ENCODE measurements around the gene EYS.
A peak's percentile ranks its signal among the peaks of the same experiment; 100 is the strongest.
"Not testable (repeated sequence)": the region's sequence is repeated elsewhere in the genome, so short reads cannot be mapped to it uniquely, and the experiment has no call there.

Gene EYS

GRCh38 chr6:63800386-63800785 lies 1906.6 kb downstream of the EYS start:
- not testable (repeated sequence) for DNase-seq

DNA sequence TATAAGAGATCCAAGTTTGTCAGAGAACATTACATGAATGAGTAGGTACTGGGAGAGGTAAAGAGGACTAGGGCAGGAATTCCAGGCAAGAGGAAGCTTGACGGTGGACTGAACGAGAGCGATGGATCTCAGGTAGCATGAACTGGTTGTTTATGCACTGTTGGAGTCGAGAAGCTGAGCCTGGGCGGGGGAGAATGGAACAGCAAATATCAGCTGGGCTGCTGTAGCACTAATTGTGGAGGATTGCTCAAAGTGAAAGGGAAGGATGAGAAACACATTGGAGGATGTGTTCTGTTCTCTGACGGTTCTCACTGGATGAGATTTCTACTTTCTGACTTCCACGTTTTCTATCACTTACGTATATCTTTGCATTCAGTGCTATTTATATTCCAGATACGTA lies 1907.2 kb downstream of the EYS start:
- no peak for DNase-seq

DNA sequence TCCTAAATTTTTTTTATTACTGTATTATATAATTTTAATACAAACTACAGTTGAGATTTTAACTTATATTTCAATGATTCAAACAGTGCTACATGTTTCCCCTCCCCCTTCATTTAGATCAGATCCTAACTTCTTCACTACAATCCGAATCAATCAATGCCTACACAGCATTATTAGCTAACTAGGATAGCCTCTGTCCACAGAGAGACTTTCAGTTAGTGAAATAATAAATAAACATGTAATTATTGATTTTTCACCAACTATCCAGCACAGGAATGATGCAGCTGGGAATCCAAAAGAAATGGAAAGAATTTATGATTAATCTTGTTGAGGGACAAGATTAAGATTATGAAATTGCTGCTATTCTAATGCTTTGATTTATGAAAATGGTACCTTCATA lies 1907.7 kb downstream of the EYS start:
- DNase-seq, result no peak

DNA sequence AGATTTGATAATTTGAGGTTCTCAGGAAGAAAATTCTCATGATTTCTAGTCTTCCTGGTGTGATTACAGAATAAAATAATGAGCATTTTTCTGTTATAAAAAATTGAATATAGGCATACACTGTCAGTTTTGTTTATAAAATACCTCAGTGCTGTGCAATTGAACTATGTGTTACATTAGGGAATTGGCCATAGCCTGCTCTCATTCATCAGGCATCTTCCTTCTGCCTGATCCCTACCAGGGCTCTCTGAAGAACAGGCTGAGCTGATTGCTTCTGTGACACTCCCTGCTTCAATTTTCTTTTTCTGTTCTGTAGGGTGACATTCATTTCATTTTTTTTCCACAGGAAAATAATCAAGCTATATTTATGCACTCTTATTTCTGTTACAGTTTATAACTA lies 1908.6 kb downstream of the EYS start:
- DNase-seq, result no peak

GRCh38 chr6:63797721-63798120 lies 1909.3 kb downstream of the EYS start:
- DNase-seq, result no peak

- DNase-seq, result no peak
These were observed 1911.2 kb downstream of the EYS start for GRCh38 chr6:63795826-63796225.

GRCh38 chr6:63795006-63795405 lies 1912.0 kb downstream of the EYS start:
- no peak for DNase-seq

DNA sequence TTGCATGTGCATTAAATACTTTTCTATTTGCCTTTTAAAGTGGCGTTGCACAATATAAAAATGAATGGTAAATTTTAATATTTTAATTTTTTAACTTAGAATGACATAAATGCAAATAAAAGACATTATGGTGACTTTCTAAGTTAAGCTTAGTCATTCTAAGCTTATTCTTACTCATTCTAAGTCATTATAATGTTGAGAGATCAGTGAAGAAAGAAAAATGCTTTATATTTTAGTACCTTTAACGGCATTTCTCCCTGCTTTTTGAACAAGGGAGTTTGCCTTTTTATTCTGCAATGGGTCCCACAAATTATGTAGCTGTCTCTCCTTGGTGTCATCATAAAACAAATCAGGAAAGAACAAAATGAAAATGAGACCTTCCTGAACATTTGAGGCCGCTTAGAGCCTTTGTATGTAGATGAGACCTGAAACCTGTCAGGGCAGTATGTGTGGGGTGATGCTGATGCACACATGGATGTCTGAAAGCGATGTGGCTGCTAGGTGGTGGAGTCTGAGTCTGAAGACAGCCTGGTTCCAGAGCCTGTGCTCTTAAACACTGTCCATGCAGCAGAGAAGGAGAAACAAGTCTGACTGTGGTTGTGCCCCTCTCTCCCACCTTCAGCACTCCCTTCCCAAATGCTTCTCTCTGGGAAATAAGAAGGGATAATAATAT lies 1913.4 kb downstream of the EYS start:
- no peak for DNase-seq

DNA sequence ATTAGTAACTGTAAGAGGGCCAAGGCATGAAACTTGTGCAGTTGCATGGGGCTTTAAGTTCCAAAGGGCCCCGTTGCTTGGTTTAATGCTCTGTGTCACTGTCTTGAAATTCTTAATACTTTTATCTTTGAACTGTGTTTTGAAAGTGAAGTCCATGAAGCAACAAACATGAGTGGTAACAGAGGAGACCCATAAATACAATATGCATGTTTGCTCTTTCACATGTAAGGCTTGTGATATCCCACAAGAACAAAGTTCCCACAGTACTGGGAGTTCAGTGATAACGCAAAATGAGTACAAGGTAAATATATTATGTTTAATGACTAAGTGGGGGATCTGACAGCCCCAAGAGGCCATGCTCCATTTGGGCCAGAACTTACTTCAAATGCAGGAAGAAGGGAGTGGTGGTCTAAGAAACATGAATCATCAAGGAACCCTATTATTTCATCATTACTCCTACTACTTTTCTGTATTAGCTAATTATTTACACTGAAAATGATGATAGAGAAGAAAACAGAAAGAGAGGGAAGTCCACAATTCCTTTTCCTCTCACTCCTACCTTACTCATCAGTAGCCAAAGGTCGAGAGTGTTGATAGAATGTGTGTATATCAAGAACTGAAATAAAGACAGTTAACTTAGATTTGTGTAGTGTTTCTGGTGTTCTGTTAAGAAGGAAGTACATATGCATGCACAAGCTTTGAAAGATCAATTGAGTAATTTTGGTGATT lies 1914.1 kb downstream of the EYS start:
- no peak for DNase-seq

DNA sequence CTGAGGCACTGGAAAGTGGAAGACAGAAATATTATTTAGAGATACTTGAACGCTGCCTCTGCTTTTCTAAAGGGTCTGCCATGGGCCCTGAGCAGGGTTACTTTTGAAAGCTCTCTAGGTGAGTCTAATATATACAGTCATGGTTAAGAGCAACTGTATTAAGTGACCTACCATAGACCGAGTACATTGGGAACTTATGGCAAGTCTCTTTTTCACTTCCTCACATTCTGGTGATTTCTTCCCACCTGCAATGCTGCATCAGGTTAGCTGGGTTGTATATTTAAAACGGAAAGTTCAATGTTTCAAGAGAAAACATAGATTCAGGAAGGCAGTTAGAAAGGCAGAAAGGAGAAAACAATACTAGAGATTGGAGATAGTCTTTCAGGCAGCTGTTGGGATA lies 1916.7 kb downstream of the EYS start:
- DNase-seq, result no peak

DNA sequence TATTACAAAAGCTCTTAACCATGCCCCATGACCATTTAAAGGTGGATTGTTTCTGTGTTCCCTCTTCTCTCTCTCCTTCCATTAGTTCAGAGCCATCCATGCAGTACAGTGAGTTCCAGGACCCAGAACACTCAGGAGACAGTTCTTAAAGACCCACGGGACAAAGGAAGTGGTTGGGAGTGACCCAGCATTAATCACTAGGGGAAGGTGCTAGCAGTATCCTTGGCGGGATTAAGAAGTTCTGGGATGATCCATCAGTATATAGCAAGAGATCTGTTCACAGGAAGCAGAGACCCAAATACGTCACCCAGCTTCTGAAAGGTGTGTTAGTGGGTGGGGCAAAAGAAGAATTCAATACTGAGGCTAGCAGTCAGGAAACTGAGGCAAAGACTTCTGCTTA lies 1917.3 kb downstream of the EYS start:
- DNase-seq, result no peak

DNA sequence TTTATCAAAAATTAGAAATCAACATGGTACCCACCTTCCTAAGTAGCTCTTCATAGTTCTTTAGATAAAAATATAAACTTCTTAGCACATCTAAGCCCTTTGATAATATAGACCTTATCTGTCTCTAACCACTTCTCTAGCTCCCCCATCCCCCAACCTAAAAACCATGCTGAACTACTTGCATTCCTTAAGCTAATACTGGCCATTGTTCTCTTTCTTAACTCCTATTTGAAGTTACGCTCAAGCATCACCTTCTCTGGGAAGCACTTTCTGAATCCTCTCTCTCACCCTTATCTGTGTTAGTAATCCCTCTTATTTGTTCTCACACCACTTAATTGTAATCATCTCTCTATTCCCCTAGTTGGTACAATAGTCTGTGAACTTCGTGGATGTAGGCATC lies 1918.5 kb downstream of the EYS start:
- no peak for DNase-seq

DNA sequence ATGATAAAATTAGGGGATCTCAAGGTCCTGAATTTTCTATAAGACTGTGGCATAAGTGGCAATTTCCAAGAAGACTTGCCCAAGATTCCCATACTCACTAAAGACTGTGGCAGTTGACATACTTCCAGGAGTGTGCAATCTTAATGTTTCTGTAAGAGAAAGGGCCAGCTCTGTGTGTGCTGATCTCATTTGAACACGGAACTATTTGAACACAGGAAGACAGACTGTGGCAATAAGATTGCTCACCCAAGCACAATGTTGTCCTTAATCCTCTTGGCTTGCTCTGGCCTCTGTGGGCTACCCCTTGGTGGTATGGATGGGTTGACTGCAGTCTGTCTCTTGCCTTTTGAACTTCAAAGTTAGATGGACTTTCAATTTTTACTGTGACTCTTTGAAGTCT lies 1920.0 kb downstream of the EYS start:
- DNase-seq, result no peak

DNA sequence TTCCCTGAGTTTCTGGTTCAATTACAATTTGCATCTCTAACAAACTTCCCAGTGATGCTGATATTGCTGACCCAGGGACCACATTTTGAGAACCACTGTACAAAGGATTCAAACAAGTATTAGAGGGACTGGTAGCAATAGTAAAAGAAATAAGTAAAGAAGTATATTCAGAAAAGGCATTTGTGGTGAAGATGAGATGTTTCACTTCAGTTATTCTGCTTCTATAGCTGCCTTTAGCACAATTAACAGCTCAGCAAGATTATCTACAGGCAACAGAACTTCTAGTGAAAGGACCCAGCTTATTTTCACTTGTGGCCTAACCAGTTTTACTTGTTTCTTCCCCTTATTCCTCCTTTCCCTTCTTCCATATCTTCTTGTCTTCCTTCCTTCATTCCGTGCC lies 1922.0 kb downstream of the EYS start:
- DNase-seq, result no peak

DNA sequence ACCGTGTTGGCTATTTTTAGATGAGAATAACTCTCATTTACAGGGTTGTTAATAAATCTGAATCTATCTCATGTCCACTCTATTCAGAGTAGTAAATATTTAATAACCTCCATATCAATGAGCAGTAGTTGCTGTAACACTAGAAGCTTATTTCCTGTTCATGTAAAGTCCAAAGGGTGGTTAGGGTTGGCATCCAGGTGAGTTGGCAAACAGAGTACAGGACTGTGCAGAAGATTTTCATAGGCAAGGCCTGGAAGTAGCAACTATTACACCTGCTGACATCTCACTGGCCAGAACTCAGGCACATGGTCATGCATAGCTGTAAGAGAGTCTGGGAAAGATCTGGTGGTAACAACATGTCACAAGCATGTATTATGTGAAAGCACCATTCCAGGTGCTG lies 1923.9 kb downstream of the EYS start:
- DNase-seq, result no peak

GRCh38 chr6:63774961-63775360 lies 1932.1 kb downstream of the EYS start:
- DNase-seq, result no peak

DNA sequence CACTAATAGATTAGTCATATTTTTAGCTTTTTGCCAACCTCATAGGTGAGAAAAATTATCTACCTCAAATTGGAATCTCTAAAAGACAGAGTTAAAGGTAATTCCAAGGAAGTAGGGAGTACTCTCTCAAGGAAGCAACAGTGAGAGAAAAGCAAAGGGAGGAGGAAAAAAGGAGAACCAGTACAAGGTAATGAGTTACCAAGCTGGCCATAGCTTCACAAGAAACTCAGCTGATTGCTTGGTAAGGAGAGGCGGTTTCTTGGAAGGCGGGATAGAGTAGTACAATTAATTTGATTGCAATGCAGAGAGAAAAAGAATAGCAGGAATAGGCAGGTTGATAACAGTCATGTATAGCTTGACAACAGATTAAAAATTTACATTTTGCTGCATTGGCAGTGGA lies 1933.8 kb downstream of the EYS start:
- DNase-seq, result no peak

GRCh38 chr6:63765828-63766227 lies 1941.2 kb downstream of the EYS start:
- DNase-seq, result no peak

DNA sequence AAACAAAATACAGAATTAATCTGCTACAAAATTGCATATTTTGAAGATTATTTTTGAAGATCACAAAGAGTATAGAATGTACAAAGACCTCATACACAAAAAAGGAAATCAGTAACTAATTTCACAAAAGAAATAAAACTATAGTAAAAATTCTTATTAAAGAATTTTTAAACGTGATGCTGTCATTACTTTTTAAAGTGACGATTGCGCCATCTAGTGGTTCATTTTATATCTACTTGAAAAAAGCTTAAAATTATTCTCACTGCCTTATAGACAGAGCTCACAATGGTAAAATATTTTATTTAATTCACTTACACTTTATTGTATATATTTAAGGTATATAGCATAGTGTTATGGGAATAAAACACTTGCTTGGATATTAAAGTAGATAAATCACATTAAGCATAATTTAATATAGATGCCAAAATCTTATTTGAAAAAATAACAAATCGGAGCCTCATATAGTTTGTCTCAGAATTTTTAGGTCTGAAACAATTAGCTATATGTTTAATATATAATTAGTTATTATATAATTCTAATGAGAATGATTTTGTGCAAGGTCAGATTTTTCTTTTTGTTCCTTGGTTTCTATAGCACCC lies 1942.6 kb downstream of the EYS start:
- DNase-seq, result peak in 1 of 2 donors; percentile 53

GRCh38 chr6:63760199-63760598 lies 1946.8 kb downstream of the EYS start:
- no peak for DNase-seq

GRCh38 chr6:63759605-63760105 lies 1947.4 kb downstream of the EYS start:
- DNase-seq, result no peak

GRCh38 chr6:63757826-63758225 lies 1949.2 kb downstream of the EYS start:
- DNase-seq, result no peak

DNA sequence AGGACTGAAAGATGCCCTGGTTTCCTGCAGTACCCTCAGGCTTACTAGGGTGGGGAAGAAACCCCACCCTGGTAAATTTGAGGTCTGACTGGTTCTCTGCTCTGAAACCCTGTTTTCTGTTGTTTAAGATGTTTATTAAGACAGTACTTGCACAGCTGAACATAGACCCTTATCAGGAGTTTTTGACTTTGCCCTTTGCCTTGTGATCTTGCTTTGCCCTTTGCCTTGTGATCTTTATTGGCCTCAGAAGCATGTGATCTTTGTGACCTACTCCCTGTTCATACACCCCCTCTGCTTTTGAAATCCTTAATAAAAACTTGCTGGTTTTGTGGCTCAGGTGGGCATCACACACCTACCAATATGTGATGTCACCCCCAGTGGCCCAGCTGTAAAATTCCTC lies 1949.8 kb downstream of the EYS start:
- not testable (repeated sequence) for DNase-seq

DNA sequence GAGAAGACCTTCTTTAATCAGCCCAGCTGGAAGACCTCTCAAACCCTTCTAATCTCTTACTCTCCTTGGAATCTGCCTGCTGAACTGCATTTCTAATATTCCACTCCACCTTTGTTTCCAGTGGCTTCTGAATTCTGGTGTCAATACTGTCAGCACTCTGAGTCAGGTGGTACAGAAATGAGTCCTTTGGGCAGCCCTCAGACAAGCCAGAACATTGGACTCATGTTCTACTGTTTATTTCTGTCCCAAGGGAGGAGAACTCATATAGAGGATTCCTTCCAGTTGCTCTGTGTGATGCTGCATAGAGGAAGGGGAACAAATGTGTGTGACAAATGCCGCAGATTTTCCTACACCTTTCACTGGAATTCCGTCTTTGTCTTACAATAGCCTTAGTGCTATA lies 1956.6 kb downstream of the EYS start:
- DNase-seq, result no peak

Data from hippocampal formation (tissue), 2 donors.